ENCODE measurements around the gene MCOLN3.

The MCOLN3 gene

GRCh38 chr1:84971957-84972356, 76.3 kb downstream of the MCOLN3 start:
- Histone ChIP-seq H3K9me3 (ENCODE audit: control insufficient read depth, insufficient read depth, low read depth, low read length) (no peaks in the 10 kb centered on the region), H3K36me3 (ENCODE audit: control insufficient read depth in 2 of 2, insufficient read depth in 1 of 2, low read length in 2 of 2) (peaks cover 0 to 2% of the 10 kb centered on the region in 2 experiments; a peak in 2 of 3 replicates), H3K27ac (ENCODE audit: extremely low read depth, low read depth, low read length) (no peak overlapping the region), H3K4me1 (ENCODE audit: control insufficient read depth, insufficient read depth, low read length) (peaks cover 9% of the 10 kb centered on the region), H3K4me3 (ENCODE audit: low read depth, low read length) (no peak overlapping the region)
- TF ChIP-seq ZNF398 (tag by site-specific recombination; IDR thresholded peaks at IDR 0.05) (no peak), ZNF354C (tag by site-specific recombination; IDR thresholded peaks at IDR 0.05; ENCODE audit: borderline replicate concordance, low read depth) (no peak), PRDM10 (tag by site-specific recombination; IDR thresholded peaks at IDR 0.05) (0 out of 2 replicates have a peak, but pooled peaks have one; percentile 12), ZNF488 (tag by site-specific recombination; IDR thresholded peaks at IDR 0.05) (no peak)
- CTCF ChIA-PET = interaction anchor here (0.6 to 2.6 kb wide), 3 partner anchors 27 to 84 kb away, joined by 3 to 9 read pairs (median 3); no protein-coding TSS in a partner anchor
- POLR2A ChIA-PET = no interaction called here

GRCh38 chr1:84969489-84970250, 78.6 kb downstream of the MCOLN3 start:
- ChIA-PET POLR2A (no interaction called here), CTCF (no interaction called here)
- Histone ChIP-seq H3K36me3 (ENCODE audit: control insufficient read depth in 2 of 2, insufficient read depth in 1 of 2, low read length in 2 of 2) (peaks cover 0 to 2% of the 10 kb centered on the region in 2 experiments; a peak in 2 of 3 replicates), H3K27ac (ENCODE audit: extremely low read depth, low read depth, low read length) (no peak overlapping the region), H3K4me1 (ENCODE audit: control insufficient read depth, insufficient read depth, low read length) (peaks cover 9% of the 10 kb centered on the region), H3K4me3 (ENCODE audit: low read depth, low read length) (no peak overlapping the region), H3K9me3 (ENCODE audit: control insufficient read depth, insufficient read depth, low read depth, low read length) (no peaks in the 10 kb centered on the region)
- TF ChIP-seq ZNF488 (tag by site-specific recombination; IDR thresholded peaks at IDR 0.05) (no peak), OVOL3 (tag by site-specific recombination; IDR thresholded peaks at IDR 0.05) (no peak), IKZF3 (tag by site-specific recombination; IDR thresholded peaks at IDR 0.05) (no peak), ZNF394 (tag by site-specific recombination; IDR thresholded peaks at IDR 0.05; ENCODE audit: borderline replicate concordance) (no peak), ZNF514 (tag by site-specific recombination; IDR thresholded peaks at IDR 0.05) (no peak), ZNF341 (tag by site-specific recombination; IDR thresholded peaks at IDR 0.05; ENCODE audit: low read depth) (no peak), SP3 (tag by site-specific recombination; IDR thresholded peaks at IDR 0.05) (no peak), ZNF121 (tag by site-specific recombination; IDR thresholded peaks at IDR 0.05) (no peak), ZNF549 (tag by site-specific recombination; IDR thresholded peaks at IDR 0.05) (no peak), PRDM6 (tag by site-specific recombination; IDR thresholded peaks at IDR 0.05) (no peak), ZNF518A (tag by site-specific recombination; conservative IDR thresholded peaks at IDR 0.05; ENCODE audit: low read depth) (no peak), ZNF585B (tag by site-specific recombination; IDR thresholded peaks at IDR 0.05) (no peak), ZNF707 (tag by site-specific recombination; IDR thresholded peaks at IDR 0.05) (no peak), ZFP37 (tag by site-specific recombination; IDR thresholded peaks at IDR 0.05) (no peak), ZNF391 (tag by site-specific recombination; IDR thresholded peaks at IDR 0.05; ENCODE audit: borderline replicate concordance, low read depth) (no peak), PRDM1 (tag by site-specific recombination; IDR thresholded peaks at IDR 0.05) (no peak)
